Measurements from ENCODE around the gene HSPA5. TPM values are rescaled to one million over a fixed set of nuclear protein-coding genes. Genes with fewer than 3 reads are reported as not detected.
"Not testable (repeated sequence)": the region's sequence is repeated elsewhere in the genome, so short reads cannot be mapped to it uniquely, and the experiment has no call there.

HSPA5 gene
- 364 TPM for polyA plus RNA-seq (2012; ENCODE audit: insufficient read depth, insufficient read length, low read depth)

GRCh38 chr9:125241000-125241862 lies at the start of gene HSPA5:
Gene HSPA5 (minus strand): TSS chr9:125241343. CDS start chr9:125241126, 217 bp downstream.
- TF ChIP-seq CTCF (IDR thresholded peaks at IDR 0.05; ENCODE audit: low read depth, low read length), result no peak
- peaks cover 44% of the 10 kb centered on the region for H3K36me3 ChIP-seq
- H3K4me1 ChIP-seq, result no peaks in the 10 kb centered on the region
- no peaks in the 10 kb centered on the region for H3K9me3 ChIP-seq
- H3K4me3 ChIP-seq (ENCODE audit: low read depth, low read length), result peak within 1 kb of the TSS; percentile 93
- no peaks in the 10 kb centered on the region for H3K27me3 ChIP-seq
- DNase-seq, result peak; percentile 99

GRCh38 chr9:125286935-125287433 lies 45.8 kb upstream of the HSPA5 start:
- H3K4me3 ChIP-seq (ENCODE audit: low read depth, low read length); H3K36me3 ChIP-seq; H3K9me3 ChIP-seq; H3K27me3 ChIP-seq; H3K4me1 ChIP-seq; DNase-seq: not testable (repeated sequence)

- no peaks in the 10 kb centered on the region; the same call in none of the 2 replicates for H3K36me3 ChIP-seq
- DNase-seq, result no peak
These were observed 43.7 kb upstream of the HSPA5 start for GRCh38 chr9:125284855-125285254.

GRCh38 chr9:125280945-125281344 lies 39.8 kb upstream of the HSPA5 start:
- Histone ChIP-seq H3K4me3 (ENCODE audit: low read depth, low read length) (no peak overlapping the region), H3K9me3 (no peaks in the 10 kb centered on the region), H3K27me3 (no peaks in the 10 kb centered on the region), H3K4me1 (no peaks in the 10 kb centered on the region; the same call in 1 of the 2 replicates), H3K36me3 (no peaks in the 10 kb centered on the region; the same call in none of the 2 replicates)
- no peak for TF ChIP-seq CTCF (IDR thresholded peaks at IDR 0.05; ENCODE audit: low read depth, low read length)
- no peak for DNase-seq

More at GRCh38 chr9:125284855-125285254, 43.7 kb upstream of the HSPA5 start:
- Histone ChIP-seq H3K9me3 (no peaks in the 10 kb centered on the region), H3K27me3 (no peaks in the 10 kb centered on the region), H3K4me3 (ENCODE audit: low read depth, low read length) (no peak overlapping the region), H3K4me1 (no peaks in the 10 kb centered on the region; the same call in 1 of the 2 replicates)
- no peak for TF ChIP-seq CTCF (IDR thresholded peaks at IDR 0.05; ENCODE audit: low read depth, low read length)

GRCh38 chr9:125277411-125277810 lies 36.3 kb upstream of the HSPA5 start:
- Histone ChIP-seq H3K4me1 (no peaks in the 10 kb centered on the region; the same call in 1 of the 2 replicates), H3K27me3 (no peaks in the 10 kb centered on the region), H3K9me3 (no peaks in the 10 kb centered on the region), H3K36me3 (no peaks in the 10 kb centered on the region; the same call in 1 of the 2 replicates), H3K4me3 (ENCODE audit: low read depth, low read length) (no peak overlapping the region)
- no peak for DNase-seq
- TF ChIP-seq CTCF (IDR thresholded peaks at IDR 0.05; ENCODE audit: low read depth, low read length), result no peak

GRCh38 chr9:125276771-125277170 lies 35.6 kb upstream of the HSPA5 start:
- no peaks in the 10 kb centered on the region for H3K9me3 ChIP-seq
- DNase-seq, result no peak
- no peak for TF ChIP-seq CTCF (IDR thresholded peaks at IDR 0.05; ENCODE audit: low read depth, low read length)
- H3K4me3 ChIP-seq (ENCODE audit: low read depth, low read length), result no peak overlapping the region
- no peaks in the 10 kb centered on the region; the same call in 1 of the 2 replicates for H3K36me3 ChIP-seq
- H3K4me1 ChIP-seq, result no peaks in the 10 kb centered on the region; the same call in 1 of the 2 replicates
- no peaks in the 10 kb centered on the region for H3K27me3 ChIP-seq
